Neuronal stem cell (in vitro differentiated cells): Measurements from ENCODE around the gene THBS1.

ENCODE experiments used
- DNase-seq: peaks from one replicate; pipeline ENCODE4 v3.0.0-alpha.2; 2013; ENCODE audit warnings: low spot score
- H2AFZ ChIP-seq: one replicate; pipeline ENCODE4 v1.6.1; 2013; ENCODE audit warnings: mild to moderate bottlenecking, low read length, inconsistent platforms
- H2AK5ac ChIP-seq: 2 replicates; pipeline ENCODE4 v1.6.1; 2013; ENCODE audit warnings: low read depth, mild to moderate bottlenecking, inconsistent platforms, low read length, moderate library complexity, mixed read lengths
- H2BK120ac ChIP-seq: 2 replicates; pipeline ENCODE4 v1.6.1; 2013; ENCODE audit warnings: low read depth, mild to moderate bottlenecking, inconsistent platforms, low read length, moderate library complexity, mixed read lengths
- H2BK12ac ChIP-seq: one replicate; pipeline ENCODE4 v1.6.1; 2013; ENCODE audit warnings: low read length, inconsistent platforms
- H2BK15ac ChIP-seq: 2 replicates; pipeline ENCODE4 v1.6.1; 2013; ENCODE audit warnings: mild to moderate bottlenecking, low read length, inconsistent platforms, mixed read lengths
- H2BK5ac ChIP-seq: one replicate; pipeline ENCODE4 v1.6.1; 2013; ENCODE audit warnings: inconsistent platforms, mild to moderate bottlenecking, low read length, moderate library complexity
- H3K14ac ChIP-seq: one replicate; pipeline ENCODE4 v1.6.1; 2013; ENCODE audit warnings: low read length, inconsistent platforms
- H3K18ac ChIP-seq: 2 replicates; pipeline ENCODE4 v1.6.1; 2013; ENCODE audit warnings: low read length, inconsistent platforms
- H3K23ac ChIP-seq: 2 replicates; pipeline ENCODE4 v1.6.1; 2013; ENCODE audit warnings: low read depth, mild to moderate bottlenecking, mixed read lengths, low read length, inconsistent platforms; ENCODE audit not compliant: poor library complexity
- H3K27ac ChIP-seq: replicated peaks from 3 replicates; pipeline ENCODE4 v1.5.1; 2013; ENCODE audit warnings: low read length, inconsistent platforms
- H3K27me3 ChIP-seq, 3 experiments: 2 replicates each; pipeline ENCODE4 v1.6.1; 2013; ENCODE audit warnings: low read length in 3 of 3, mild to moderate bottlenecking in 2 of 3, inconsistent platforms in 1 of 3, low read depth in 1 of 3, mixed read lengths in 1 of 3, moderate library complexity in 1 of 3; ENCODE audit not compliant: control insufficient read depth in 3 of 3, insufficient read depth in 3 of 3
- H3K36me3 ChIP-seq, 2 donors: replicated peaks in 1 of 2; 2 replicates each; pipeline ENCODE4 v1.6.1; 2013; ENCODE audit warnings: low read length in 2 of 2; ENCODE audit not compliant: control insufficient read depth in 2 of 2, insufficient read depth in 2 of 2
- H3K4ac ChIP-seq: 2 replicates; pipeline ENCODE4 v1.6.1; 2013; ENCODE audit warnings: inconsistent platforms, mild to moderate bottlenecking, low read length, moderate library complexity
- H3K4me1 ChIP-seq, 2 donors: 1 replicate in 1 of 2; 2 replicates in 1 of 2; pipeline ENCODE4 v1.6.1; 2013; ENCODE audit warnings: low read length in 2 of 2, low read depth in 1 of 2; ENCODE audit not compliant: control insufficient read depth in 2 of 2, insufficient read depth in 1 of 2
- H3K4me2 ChIP-seq: one replicate; pipeline ENCODE4 v1.6.1; 2013; ENCODE audit warnings: mild to moderate bottlenecking, low read length, inconsistent platforms; ENCODE audit not compliant: insufficient read depth, poor library complexity, severe bottlenecking
- H3K4me3 ChIP-seq, 2 donors: 2 replicates each; pipeline ENCODE4 v1.5.1; 2013; ENCODE audit warnings: low read length in 2 of 2, mild to moderate bottlenecking in 2 of 2, inconsistent platforms in 1 of 2, moderate library complexity in 1 of 2
- H3K79me1 ChIP-seq: one replicate; pipeline ENCODE4 v1.6.1; 2013; ENCODE audit warnings: low read depth, mild to moderate bottlenecking, inconsistent platforms, low read length, moderate library complexity
- H3K9ac ChIP-seq: one replicate; pipeline ENCODE4 v1.6.1; 2013; ENCODE audit warnings: mild to moderate bottlenecking, low read depth, low read length, inconsistent platforms; ENCODE audit not compliant: poor library complexity
- H3K9me3 ChIP-seq, 2 donors: replicated peaks in 1 of 2; 2 replicates each; pipeline versions ENCODE3 to v1.6.1; 2013; ENCODE audit warnings: low read length in 2 of 2, mild to moderate bottlenecking in 2 of 2, inconsistent platforms in 1 of 2, low read depth in 1 of 2, mixed read lengths in 1 of 2, moderate library complexity in 1 of 2; ENCODE audit not compliant: control insufficient read depth in 2 of 2, insufficient read depth in 1 of 2
- H4K8ac ChIP-seq: one replicate; pipeline ENCODE4 v1.6.1; 2013; ENCODE audit warnings: low read depth, mild to moderate bottlenecking, inconsistent platforms, low read length, moderate library complexity
- H4K91ac ChIP-seq: one replicate; pipeline ENCODE4 v1.6.1; 2013; ENCODE audit warnings: low read length, low read depth, mild to moderate bottlenecking, inconsistent platforms; ENCODE audit not compliant: poor library complexity
- WGBS, 2 donors: extraction: QIAGEN DNeasy Blood & Tissue Kit; methylation state at CpG; one replicate each; pipeline ENCODE4 v1.1.7; 2013; ENCODE audit warnings: missing lambda C conversion rate in 2 of 2, mixed read lengths in 1 of 2; ENCODE audit not compliant: insufficient read length in 2 of 2, insufficient replicate concordance in 1 of 2; ENCODE audit errors: extremely low coverage in 2 of 2; 5-methylcytosine and 5-hydroxymethylcytosine counted together

The THBS1 gene

DNA sequence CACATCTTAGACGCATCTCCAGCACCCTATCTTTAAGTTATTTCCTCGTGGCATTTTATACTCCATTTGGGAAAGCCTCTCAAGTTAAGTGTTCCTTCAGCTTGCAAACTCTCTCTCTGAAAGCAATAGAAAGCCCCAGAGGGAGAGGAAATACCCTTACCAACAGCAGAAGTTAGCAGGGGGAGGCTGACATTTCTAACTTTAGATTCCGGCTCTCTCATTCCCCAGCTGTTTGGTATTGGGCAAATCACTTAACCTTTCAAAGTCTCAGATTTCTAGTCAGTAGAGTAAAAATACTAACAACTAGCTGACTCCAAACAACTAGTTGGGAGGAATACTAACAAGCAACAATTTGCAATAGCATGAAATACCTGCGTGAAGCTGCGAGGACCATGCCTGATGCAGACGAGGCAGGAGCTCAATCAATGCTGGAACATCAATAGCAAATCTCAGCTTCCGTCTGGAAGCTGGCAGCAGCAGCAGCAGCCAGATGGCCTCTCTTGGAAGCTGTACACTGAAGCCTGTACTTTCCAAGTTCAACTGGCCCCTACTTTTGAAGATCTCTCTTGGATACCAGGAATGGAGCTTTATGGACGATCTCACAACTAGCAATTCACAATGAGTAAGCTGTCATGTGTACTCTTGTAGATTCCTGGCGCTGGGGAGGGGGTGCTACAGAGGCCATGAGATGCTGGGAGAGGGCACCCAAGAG is 47.8 kb downstream of the THBS1 start:
- Histone ChIP-seq H2BK12ac (no peak overlapping the region), H3K4me1 (peaks cover 0 to 3% of the 10 kb centered on the region in 2 donors), H3K79me1 (no peaks in the 10 kb centered on the region), H3K4me2 (no peak overlapping the region), H3K23ac (no peak overlapping the region), H2BK5ac (no peak overlapping the region), H3K9me3 (peaks cover 0 to 4% of the 10 kb centered on the region in 2 donors), H3K36me3 (no peaks in the 10 kb centered on the region), H3K9ac (no peak overlapping the region), H2BK120ac (no peak overlapping the region), H3K27ac (no peak overlapping the region), H2BK15ac (no peak overlapping the region), H4K91ac (no peak overlapping the region), H2AK5ac (no peak overlapping the region), H4K8ac (no peak overlapping the region), H3K18ac (no peak overlapping the region), H3K4me3 (no peak overlapping the region), H3K27me3 (no peaks in the 10 kb centered on the region), H2AFZ (no peak overlapping the region), H3K14ac (no peak overlapping the region), H3K4ac (no peak overlapping the region)
- DNase-seq = no peak
- no CpG with 5 or more reads among the region's 9 CpGs for WGBS, 2 donors

DNA sequence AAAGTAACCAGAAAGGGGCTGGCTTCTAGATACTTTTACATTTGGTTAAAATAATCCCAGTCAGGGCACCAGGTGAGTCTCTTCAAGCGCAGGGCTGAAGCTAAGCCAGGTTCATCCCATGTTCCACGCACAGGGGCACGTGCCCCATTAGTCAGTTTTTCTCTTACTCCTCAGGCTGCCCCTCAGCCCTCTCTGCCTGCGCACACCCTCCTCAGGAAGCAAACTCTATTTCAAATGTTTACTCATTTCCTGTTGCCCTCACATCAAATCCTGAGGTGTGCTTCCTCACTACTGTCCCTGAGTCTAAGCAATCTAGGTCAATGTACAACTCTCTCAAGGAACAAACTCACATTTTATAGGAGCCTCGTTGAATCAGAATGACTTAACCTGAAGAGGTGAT is 48.5 kb downstream of the THBS1 start:
- no peak overlapping the region for H3K14ac ChIP-seq
- no peak overlapping the region for H2BK15ac ChIP-seq
- no peaks in the 10 kb centered on the region for H3K79me1 ChIP-seq
- no peak overlapping the region for H2BK12ac ChIP-seq
- no peaks in the 10 kb centered on the region for H3K27me3 ChIP-seq
- H3K9ac ChIP-seq = no peak overlapping the region
- H2BK5ac ChIP-seq = no peak overlapping the region
- no peak overlapping the region for H4K91ac ChIP-seq
- no peak overlapping the region for H2AK5ac ChIP-seq
- no peak overlapping the region for H3K4me2 ChIP-seq
- H4K8ac ChIP-seq = no peak overlapping the region
- H3K18ac ChIP-seq = no peak overlapping the region
- peaks cover 0 to 4% of the 10 kb centered on the region in 2 donors for H3K9me3 ChIP-seq
- H2BK120ac ChIP-seq = no peak overlapping the region
- H2AFZ ChIP-seq = no peak overlapping the region
- no peak for DNase-seq
- no peak overlapping the region for H3K4ac ChIP-seq
- peaks cover 0 to 3% of the 10 kb centered on the region in 2 donors for H3K4me1 ChIP-seq
- H3K27ac ChIP-seq = no peak overlapping the region
- H3K36me3 ChIP-seq = no peaks in the 10 kb centered on the region
- WGBS, 2 donors = no CpG with 5 or more reads among the region's 5 CpGs
- no peak overlapping the region for H3K4me3 ChIP-seq
- no peak overlapping the region for H3K23ac ChIP-seq

DNA sequence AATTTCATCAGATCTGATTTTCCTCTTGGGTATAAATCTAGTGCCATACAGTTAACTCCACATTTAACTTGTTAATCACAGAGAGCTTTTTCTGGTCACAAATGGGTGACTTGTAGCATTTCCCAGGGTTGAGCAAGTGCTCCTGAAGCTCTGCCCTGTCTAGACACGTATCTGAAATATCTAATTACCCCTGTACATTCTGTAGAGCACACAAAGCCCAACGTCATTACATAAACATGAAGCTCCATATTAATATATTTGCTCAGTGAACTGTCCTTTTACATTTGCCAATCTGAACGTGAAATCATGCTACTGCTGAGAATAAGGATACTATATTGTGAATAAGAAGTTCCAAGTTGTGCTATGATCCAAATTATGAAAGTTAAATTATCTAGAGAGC is 49.0 kb downstream of the THBS1 start:
- no peaks in the 10 kb centered on the region for H3K36me3 ChIP-seq
- no peak overlapping the region for H4K8ac ChIP-seq
- H3K4me1 ChIP-seq = peaks cover 0 to 3% of the 10 kb centered on the region in 2 donors
- H3K23ac ChIP-seq = no peak overlapping the region
- H3K4me2 ChIP-seq = no peak overlapping the region
- H2AK5ac ChIP-seq = no peak overlapping the region
- no peak overlapping the region for H3K18ac ChIP-seq
- no peak overlapping the region for H3K9ac ChIP-seq
- H2BK120ac ChIP-seq = no peak overlapping the region
- no peak overlapping the region for H2BK12ac ChIP-seq
- WGBS, 2 donors = no CpG with 5 or more reads among the region's 3 CpGs
- peaks cover 0 to 4% of the 10 kb centered on the region in 2 donors for H3K9me3 ChIP-seq
- H2AFZ ChIP-seq = no peak overlapping the region
- H2BK15ac ChIP-seq = no peak overlapping the region
- H3K4ac ChIP-seq = no peak overlapping the region
- H2BK5ac ChIP-seq = no peak overlapping the region
- DNase-seq = no peak
- no peaks in the 10 kb centered on the region for H3K79me1 ChIP-seq
- no peak overlapping the region for H3K14ac ChIP-seq
- H3K27me3 ChIP-seq = no peaks in the 10 kb centered on the region
- H3K27ac ChIP-seq = no peak overlapping the region
- no peak overlapping the region for H4K91ac ChIP-seq
- H3K4me3 ChIP-seq = no peak overlapping the region

DNA sequence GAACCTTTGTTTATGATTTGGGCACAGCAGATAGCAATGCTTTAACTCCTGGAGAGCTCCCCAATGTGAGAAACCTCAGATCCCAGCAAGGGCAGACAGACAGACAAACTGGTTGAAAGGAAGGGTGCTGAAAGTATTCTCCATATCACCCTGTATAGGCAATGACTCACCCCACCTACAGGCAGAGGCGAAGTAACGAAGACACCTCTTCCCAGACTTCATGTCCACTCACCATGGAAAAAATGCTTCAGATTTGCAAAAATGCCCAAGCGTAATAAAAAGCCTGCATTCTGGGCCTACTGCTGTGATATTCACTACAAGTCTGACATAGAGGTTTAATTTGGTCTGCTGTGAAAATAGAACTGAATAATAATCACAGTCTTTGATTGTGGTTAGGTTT is 50.5 kb downstream of the THBS1 start:
- no peaks in the 10 kb centered on the region for H3K36me3 ChIP-seq
- H3K27me3 ChIP-seq = no peaks in the 10 kb centered on the region
- H3K18ac ChIP-seq = no peak overlapping the region
- no peak overlapping the region for H4K91ac ChIP-seq
- no peak overlapping the region for H2BK15ac ChIP-seq
- H3K14ac ChIP-seq = no peak overlapping the region
- H3K27ac ChIP-seq = no peak overlapping the region
- no peak overlapping the region for H2AFZ ChIP-seq
- H2BK12ac ChIP-seq = no peak overlapping the region
- no peak overlapping the region for H2BK5ac ChIP-seq
- no peak overlapping the region for H3K23ac ChIP-seq
- peaks cover 0 to under 1% of the 10 kb centered on the region in 2 donors for H3K9me3 ChIP-seq
- H4K8ac ChIP-seq = no peak overlapping the region
- peaks cover 0 to 3% of the 10 kb centered on the region in 2 donors for H3K4me1 ChIP-seq
- H3K4me2 ChIP-seq = no peak overlapping the region
- no CpG with 5 or more reads among the region's 3 CpGs for WGBS, 2 donors
- H3K4me3 ChIP-seq = no peak overlapping the region
- no peak overlapping the region for H2AK5ac ChIP-seq
- no peak overlapping the region for H3K4ac ChIP-seq
- H3K9ac ChIP-seq = no peak overlapping the region
- DNase-seq = no peak
- H3K79me1 ChIP-seq = no peaks in the 10 kb centered on the region
- H2BK120ac ChIP-seq = no peak overlapping the region
